HEK293 (cell line): ENCODE data around the gene MPPED2.

Experiments used
- CTCF ChIA-PET: fragments of 350-600 bp; formaldehyde crosslinking; extraction: SDS; loops from one replicate; lab custom pipeline; 2021; ENCODE audit warnings: antibody characterized with exemption; lab: Yijun Ruan, JAX
- POLR2A ChIA-PET: fragments of 300-600 bp; formaldehyde crosslinking; extraction: SDS; loops from one replicate; lab custom pipeline; 2020; ENCODE audit warnings: antibody characterized with exemption, inconsistent platforms; lab: Yijun Ruan, JAX
- H3K27ac ChIP-seq: fragments of 200-500 bp; sonication (Bioruptor generic); 2 replicates; pipeline ENCODE4 v1.5.1; 2014; ENCODE audit warnings: low read depth, low read length, control low read depth, inconsistent platforms; ENCODE audit errors: extremely low read depth
- H3K36me3 ChIP-seq, 2 experiments: fragments of 200-500 bp in 1 of 2; sonication (Bioruptor generic) in 1 of 2; 1 replicate in 1 of 2; 2 replicates in 1 of 2; pipeline ENCODE4 v1.5.1; 2014 to 2017; ENCODE audit warnings: inconsistent platforms in 2 of 2, low read length in 2 of 2; ENCODE audit not compliant: control insufficient read depth in 2 of 2, insufficient read depth in 1 of 2
- H3K4me1 ChIP-seq: fragments of 200-500 bp; sonication (Bioruptor generic); 2 replicates; pipeline ENCODE4 v1.5.1; 2014; ENCODE audit warnings: mild to moderate bottlenecking, low read length, inconsistent platforms; ENCODE audit not compliant: control insufficient read depth, insufficient read depth
- H3K4me3 ChIP-seq: 2 replicates; pipeline ENCODE4 v1.5.1; 2011; ENCODE audit warnings: low read depth, mild to moderate bottlenecking, control low read depth, low read length, moderate library complexity
- H3K9me3 ChIP-seq: fragments of 200-500 bp; sonication (Bioruptor generic); 2 replicates; pipeline ENCODE4 v1.5.1; 2014; ENCODE audit warnings: low read depth, low read length, inconsistent platforms; ENCODE audit not compliant: control insufficient read depth, insufficient read depth
- BCL11A ChIP-seq: fragments of 450-650 bp; formaldehyde crosslinking; IDR thresholded peaks from 2 replicates; pipeline ENCODE4 v1.5.1; 2016; ENCODE audit warnings: low read depth, missing biosample characterization, missing genetic modification characterization
- BCL11B ChIP-seq: fragments of 450-650 bp; formaldehyde crosslinking; IDR thresholded peaks from 2 replicates; pipeline ENCODE4 v1.5.1; 2016; ENCODE audit warnings: low read depth, missing biosample characterization, missing genetic modification characterization
- IKZF3 ChIP-seq: fragments of 450-650 bp; IDR thresholded peaks from 2 replicates; pipeline ENCODE4 v1.5.0; 2018; ENCODE audit warnings: missing biosample characterization, mild to moderate bottlenecking, missing genetic modification characterization, moderate library complexity
- KLF1 ChIP-seq: fragments of 450-650 bp; formaldehyde crosslinking; IDR thresholded peaks from 2 replicates; pipeline ENCODE4 v1.5.1; 2016; ENCODE audit warnings: missing biosample characterization, missing genetic modification characterization
- PRDM10 ChIP-seq: fragments of 450-650 bp; formaldehyde crosslinking; IDR thresholded peaks from 2 replicates; pipeline ENCODE4 v1.5.1; 2016; ENCODE audit warnings: missing biosample characterization, missing genetic modification characterization
- ZBTB48 ChIP-seq: fragments of 450-650 bp; formaldehyde crosslinking; IDR thresholded peaks from 2 replicates; pipeline ENCODE4 v1.5.1; 2016; ENCODE audit warnings: missing biosample characterization, missing genetic modification characterization
- ZNF157 ChIP-seq: fragments of 450-650 bp; formaldehyde crosslinking; IDR thresholded peaks from 2 replicates; pipeline ENCODE4 v1.5.1; 2016; ENCODE audit warnings: missing biosample characterization, missing genetic modification characterization
- ZNF16 ChIP-seq: fragments of 450-650 bp; formaldehyde crosslinking; IDR thresholded peaks from 2 replicates; pipeline ENCODE4 v1.5.1; 2016; ENCODE audit warnings: low read depth, missing biosample characterization, missing genetic modification characterization
- ZNF26 ChIP-seq: fragments of 450-650 bp; formaldehyde crosslinking; IDR thresholded peaks from 2 replicates; pipeline ENCODE4 v1.5.1; 2016; ENCODE audit warnings: missing biosample characterization, missing genetic modification characterization
- ZNF621 ChIP-seq: fragments of 450-650 bp; formaldehyde crosslinking; IDR thresholded peaks from 2 replicates; pipeline ENCODE4 v1.5.1; 2017; ENCODE audit warnings: missing biosample characterization, missing genetic modification characterization
- ZNF645 ChIP-seq: fragments of 450-650 bp; formaldehyde crosslinking; IDR thresholded peaks from 2 replicates; pipeline ENCODE4; 2016; ENCODE audit warnings: missing biosample characterization, missing genetic modification characterization
- ZSCAN4 ChIP-seq: fragments of 450-650 bp; formaldehyde crosslinking; IDR thresholded peaks from 2 replicates; pipeline ENCODE4 v1.5.1; 2017; ENCODE audit warnings: missing biosample characterization, missing genetic modification characterization
- TF ChIP-seq, protein P1 (sequence below): fragments of 450-650 bp; formaldehyde crosslinking; IDR thresholded peaks from 2 replicates; pipeline ENCODE4 v1.5.1; 2016; ENCODE audit warnings: missing biosample characterization, missing genetic modification characterization
- TF ChIP-seq, protein P2 (sequence below): fragments of 450-650 bp; formaldehyde crosslinking; IDR thresholded peaks from 2 replicates; pipeline ENCODE4 v1.5.1; 2016; ENCODE audit warnings: missing biosample characterization, missing genetic modification characterization, borderline replicate concordance
- TF ChIP-seq, protein P3 (sequence below): fragments of 450-650 bp; formaldehyde crosslinking; IDR thresholded peaks from 2 replicates; pipeline ENCODE4 v1.5.1; 2017; ENCODE audit warnings: missing biosample characterization, missing genetic modification characterization
- TF ChIP-seq, protein P4 (sequence below): fragments of 450-650 bp; formaldehyde crosslinking; IDR thresholded peaks from 2 replicates; pipeline ENCODE4 v1.5.1; 2017; ENCODE audit warnings: missing biosample characterization, missing genetic modification characterization

Gene MPPED2

GRCh38 chr11:30605036-30605605 is 19.0 kb upstream of the MPPED2 start:
- ChIA-PET CTCF (interaction anchor here (0.6 kb wide), 1 partner anchor 9 kb away, joined by 3 read pairs; no protein-coding TSS in a partner anchor), POLR2A (no interaction called here)
- TF ChIP-seq, protein P1, sequence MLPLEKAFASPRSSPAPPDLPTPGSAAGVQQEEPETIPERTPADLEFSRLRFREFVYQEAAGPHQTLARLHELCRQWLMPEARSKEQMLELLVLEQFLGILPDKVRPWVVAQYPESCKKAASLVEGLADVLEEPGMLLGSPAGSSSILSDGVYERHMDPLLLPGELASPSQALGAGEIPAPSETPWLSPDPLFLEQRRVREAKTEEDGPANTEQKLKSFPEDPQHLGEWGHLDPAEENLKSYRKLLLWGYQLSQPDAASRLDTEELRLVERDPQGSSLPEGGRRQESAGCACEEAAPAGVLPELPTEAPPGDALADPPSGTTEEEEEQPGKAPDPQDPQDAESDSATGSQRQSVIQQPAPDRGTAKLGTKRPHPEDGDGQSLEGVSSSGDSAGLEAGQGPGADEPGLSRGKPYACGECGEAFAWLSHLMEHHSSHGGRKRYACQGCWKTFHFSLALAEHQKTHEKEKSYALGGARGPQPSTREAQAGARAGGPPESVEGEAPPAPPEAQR, result no peak
- TF ChIP-seq IKZF3 (tag by site-specific recombination), result no peak
- TF ChIP-seq ZSCAN4 (tag by site-specific recombination), result no peak
- TF ChIP-seq ZNF26 (tag by site-specific recombination), result no peak
- TF ChIP-seq ZNF645 (tag by site-specific recombination), result no peak
- TF ChIP-seq ZNF621 (tag by site-specific recombination), result no peak
- no peak for TF ChIP-seq BCL11B (tag by site-specific recombination)
- no peak for TF ChIP-seq PRDM10 (tag by site-specific recombination)
- TF ChIP-seq, protein P2, sequence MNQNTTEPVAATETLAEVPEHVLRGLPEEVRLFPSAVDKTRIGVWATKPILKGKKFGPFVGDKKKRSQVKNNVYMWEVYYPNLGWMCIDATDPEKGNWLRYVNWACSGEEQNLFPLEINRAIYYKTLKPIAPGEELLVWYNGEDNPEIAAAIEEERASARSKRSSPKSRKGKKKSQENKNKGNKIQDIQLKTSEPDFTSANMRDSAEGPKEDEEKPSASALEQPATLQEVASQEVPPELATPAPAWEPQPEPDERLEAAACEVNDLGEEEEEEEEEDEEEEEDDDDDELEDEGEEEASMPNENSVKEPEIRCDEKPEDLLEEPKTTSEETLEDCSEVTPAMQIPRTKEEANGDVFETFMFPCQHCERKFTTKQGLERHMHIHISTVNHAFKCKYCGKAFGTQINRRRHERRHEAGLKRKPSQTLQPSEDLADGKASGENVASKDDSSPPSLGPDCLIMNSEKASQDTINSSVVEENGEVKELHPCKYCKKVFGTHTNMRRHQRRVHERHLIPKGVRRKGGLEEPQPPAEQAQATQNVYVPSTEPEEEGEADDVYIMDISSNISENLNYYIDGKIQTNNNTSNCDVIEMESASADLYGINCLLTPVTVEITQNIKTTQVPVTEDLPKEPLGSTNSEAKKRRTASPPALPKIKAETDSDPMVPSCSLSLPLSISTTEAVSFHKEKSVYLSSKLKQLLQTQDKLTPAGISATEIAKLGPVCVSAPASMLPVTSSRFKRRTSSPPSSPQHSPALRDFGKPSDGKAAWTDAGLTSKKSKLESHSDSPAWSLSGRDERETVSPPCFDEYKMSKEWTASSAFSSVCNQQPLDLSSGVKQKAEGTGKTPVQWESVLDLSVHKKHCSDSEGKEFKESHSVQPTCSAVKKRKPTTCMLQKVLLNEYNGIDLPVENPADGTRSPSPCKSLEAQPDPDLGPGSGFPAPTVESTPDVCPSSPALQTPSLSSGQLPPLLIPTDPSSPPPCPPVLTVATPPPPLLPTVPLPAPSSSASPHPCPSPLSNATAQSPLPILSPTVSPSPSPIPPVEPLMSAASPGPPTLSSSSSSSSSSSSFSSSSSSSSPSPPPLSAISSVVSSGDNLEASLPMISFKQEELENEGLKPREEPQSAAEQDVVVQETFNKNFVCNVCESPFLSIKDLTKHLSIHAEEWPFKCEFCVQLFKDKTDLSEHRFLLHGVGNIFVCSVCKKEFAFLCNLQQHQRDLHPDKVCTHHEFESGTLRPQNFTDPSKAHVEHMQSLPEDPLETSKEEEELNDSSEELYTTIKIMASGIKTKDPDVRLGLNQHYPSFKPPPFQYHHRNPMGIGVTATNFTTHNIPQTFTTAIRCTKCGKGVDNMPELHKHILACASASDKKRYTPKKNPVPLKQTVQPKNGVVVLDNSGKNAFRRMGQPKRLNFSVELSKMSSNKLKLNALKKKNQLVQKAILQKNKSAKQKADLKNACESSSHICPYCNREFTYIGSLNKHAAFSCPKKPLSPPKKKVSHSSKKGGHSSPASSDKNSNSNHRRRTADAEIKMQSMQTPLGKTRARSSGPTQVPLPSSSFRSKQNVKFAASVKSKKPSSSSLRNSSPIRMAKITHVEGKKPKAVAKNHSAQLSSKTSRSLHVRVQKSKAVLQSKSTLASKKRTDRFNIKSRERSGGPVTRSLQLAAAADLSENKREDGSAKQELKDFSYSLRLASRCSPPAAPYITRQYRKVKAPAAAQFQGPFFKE (tag by site-specific recombination), result no peak
- TF ChIP-seq ZBTB48, result no peak
- TF ChIP-seq KLF1 (tag by site-specific recombination), result no peak
- no peak for TF ChIP-seq ZNF157
- no peak for TF ChIP-seq ZNF16
- TF ChIP-seq, protein P3, sequence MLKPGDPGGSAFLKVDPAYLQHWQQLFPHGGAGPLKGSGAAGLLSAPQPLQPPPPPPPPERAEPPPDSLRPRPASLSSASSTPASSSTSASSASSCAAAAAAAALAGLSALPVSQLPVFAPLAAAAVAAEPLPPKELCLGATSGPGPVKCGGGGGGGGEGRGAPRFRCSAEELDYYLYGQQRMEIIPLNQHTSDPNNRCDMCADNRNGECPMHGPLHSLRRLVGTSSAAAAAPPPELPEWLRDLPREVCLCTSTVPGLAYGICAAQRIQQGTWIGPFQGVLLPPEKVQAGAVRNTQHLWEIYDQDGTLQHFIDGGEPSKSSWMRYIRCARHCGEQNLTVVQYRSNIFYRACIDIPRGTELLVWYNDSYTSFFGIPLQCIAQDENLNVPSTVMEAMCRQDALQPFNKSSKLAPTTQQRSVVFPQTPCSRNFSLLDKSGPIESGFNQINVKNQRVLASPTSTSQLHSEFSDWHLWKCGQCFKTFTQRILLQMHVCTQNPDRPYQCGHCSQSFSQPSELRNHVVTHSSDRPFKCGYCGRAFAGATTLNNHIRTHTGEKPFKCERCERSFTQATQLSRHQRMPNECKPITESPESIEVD (tag by site-specific recombination), result no peak
- TF ChIP-seq, protein P4, sequence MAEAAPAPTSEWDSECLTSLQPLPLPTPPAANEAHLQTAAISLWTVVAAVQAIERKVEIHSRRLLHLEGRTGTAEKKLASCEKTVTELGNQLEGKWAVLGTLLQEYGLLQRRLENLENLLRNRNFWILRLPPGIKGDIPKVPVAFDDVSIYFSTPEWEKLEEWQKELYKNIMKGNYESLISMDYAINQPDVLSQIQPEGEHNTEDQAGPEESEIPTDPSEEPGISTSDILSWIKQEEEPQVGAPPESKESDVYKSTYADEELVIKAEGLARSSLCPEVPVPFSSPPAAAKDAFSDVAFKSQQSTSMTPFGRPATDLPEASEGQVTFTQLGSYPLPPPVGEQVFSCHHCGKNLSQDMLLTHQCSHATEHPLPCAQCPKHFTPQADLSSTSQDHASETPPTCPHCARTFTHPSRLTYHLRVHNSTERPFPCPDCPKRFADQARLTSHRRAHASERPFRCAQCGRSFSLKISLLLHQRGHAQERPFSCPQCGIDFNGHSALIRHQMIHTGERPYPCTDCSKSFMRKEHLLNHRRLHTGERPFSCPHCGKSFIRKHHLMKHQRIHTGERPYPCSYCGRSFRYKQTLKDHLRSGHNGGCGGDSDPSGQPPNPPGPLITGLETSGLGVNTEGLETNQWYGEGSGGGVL (tag by site-specific recombination), result no peak
- TF ChIP-seq BCL11A (tag by site-specific recombination), result no peak
- H3K27ac ChIP-seq, result no peak overlapping the region
- no peaks in the 10 kb centered on the region for H3K36me3 ChIP-seq
- no peak overlapping the region for H3K4me3 ChIP-seq
- H3K9me3 ChIP-seq, result no peaks in the 10 kb centered on the region
- 0 out of 2 replicates have a peak, but pooled peaks cover 2% of the 10 kb centered on the region for H3K4me1 ChIP-seq
